Nephron progenitor cell (in vitro differentiated cells): ENCODE measurements around the gene RSPO1.
A peak's percentile ranks its signal among the peaks of the same experiment; 100 is the strongest.

Experiments
- DNase-seq: peaks from one replicate; pipeline ENCODE4 v3.0.0; 2021
- H3K27ac Mint-ChIP-seq: 2 replicates; pipeline ENCODE4 v1.8.0; 2021; ENCODE audit warnings: mild to moderate bottlenecking, moderate library complexity, mixed read lengths
- H3K27me3 Mint-ChIP-seq: 2 replicates; pipeline ENCODE4 v1.8.0; 2021; ENCODE audit warnings: mild to moderate bottlenecking, low read depth, mixed read lengths; ENCODE audit not compliant: poor library complexity
- H3K36me3 Mint-ChIP-seq: 2 replicates; pipeline ENCODE4 v1.8.0; 2021; ENCODE audit warnings: low read depth, mixed read lengths
- H3K4me1 Mint-ChIP-seq: 2 replicates; pipeline ENCODE4 v1.8.0; 2021; ENCODE audit warnings: mixed read lengths
- H3K4me3 Mint-ChIP-seq: 2 replicates; pipeline ENCODE4 v1.8.0; 2021; ENCODE audit warnings: mild to moderate bottlenecking, moderate library complexity, mixed read lengths
- H3K9me3 Mint-ChIP-seq: 2 replicates; pipeline ENCODE4 v1.8.0; 2021; ENCODE audit warnings: mild to moderate bottlenecking, moderate library complexity, mixed read lengths
- CTCF ChIP-seq: fragments of 200-600 bp; sonication (generic); IDR thresholded peaks from 2 replicates; pipeline ENCODE4 v1.5.0; 2021; ENCODE audit warnings: antibody characterized with exemption

RSPO1 gene

GRCh38 chr1:37641059-37641458 lies 6.4 kb upstream of the RSPO1 start:
- DNase-seq, result no peak
- Mint-ChIP-seq H3K4me3 (no peak overlapping the region), H3K9me3 (no peaks in the 10 kb centered on the region), H3K27me3 (peaks cover 8% of the 10 kb centered on the region), H3K27ac (no peak overlapping the region), H3K36me3 (no peaks in the 10 kb centered on the region), H3K4me1 (peaks cover 3% of the 10 kb centered on the region)
- TF ChIP-seq CTCF, result no peak

- Mint-ChIP-seq H3K27ac (no peak overlapping the region), H3K9me3 (no peaks in the 10 kb centered on the region), H3K4me3 (no peak overlapping the region), H3K36me3 (no peaks in the 10 kb centered on the region), H3K27me3 (peaks cover 30% of the 10 kb centered on the region), H3K4me1 (peaks cover 15% of the 10 kb centered on the region)
- TF ChIP-seq CTCF, result no peak
- DNase-seq, result no peak
Observed at GRCh38 chr1:37636435-37636834, 1.7 kb upstream of the RSPO1 start.

GRCh38 chr1:37634992-37635902 lies 555 bp upstream of the RSPO1 start:
- TF ChIP-seq CTCF, result no peak
- DNase-seq, result no peak
- no peak overlapping the region for H3K27ac Mint-ChIP-seq
- peak overlapping the region; percentile 71 for H3K4me3 Mint-ChIP-seq
- H3K4me1 Mint-ChIP-seq, result peaks cover 15% of the 10 kb centered on the region
- H3K36me3 Mint-ChIP-seq, result no peaks in the 10 kb centered on the region
- no peaks in the 10 kb centered on the region for H3K9me3 Mint-ChIP-seq
- peaks cover 42% of the 10 kb centered on the region for H3K27me3 Mint-ChIP-seq

DNA sequence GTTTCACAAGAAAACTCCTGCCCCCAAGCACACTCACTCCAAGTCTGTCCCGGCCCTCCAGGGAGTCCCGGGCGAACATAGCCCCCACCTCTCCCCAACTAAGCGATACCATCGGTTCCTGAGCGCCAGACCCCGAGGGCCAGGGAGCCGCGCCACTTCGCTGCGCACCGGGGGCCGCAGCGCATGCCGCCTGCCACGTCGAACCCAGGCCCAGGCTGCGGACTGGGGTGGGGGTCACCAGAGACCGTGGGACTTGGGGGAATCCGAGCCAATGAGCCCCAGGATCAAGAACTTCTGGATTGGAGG lies 801 bp downstream of the RSPO1 start:
- no peak for TF ChIP-seq CTCF
- H3K27ac Mint-ChIP-seq, result no peak overlapping the region
- DNase-seq, result peak; percentile 22
- no peaks in the 10 kb centered on the region for H3K36me3 Mint-ChIP-seq
- H3K4me3 Mint-ChIP-seq, result peak overlapping the region; percentile 65
- peaks cover 15% of the 10 kb centered on the region for H3K4me1 Mint-ChIP-seq
- no peaks in the 10 kb centered on the region for H3K9me3 Mint-ChIP-seq
- peaks cover 55% of the 10 kb centered on the region for H3K27me3 Mint-ChIP-seq

- Mint-ChIP-seq H3K27me3 (peaks cover 61% of the 10 kb centered on the region), H3K4me3 (no peak overlapping the region), H3K36me3 (no peaks in the 10 kb centered on the region), H3K4me1 (peaks cover 15% of the 10 kb centered on the region), H3K27ac (no peak overlapping the region), H3K9me3 (no peaks in the 10 kb centered on the region)
- DNase-seq, result no peak
- TF ChIP-seq CTCF, result no peak
Observed at GRCh38 chr1:37633040-37633937, 1.4 kb downstream of the RSPO1 start.
